ENCODE data around the gene MXRA8.
A peak's percentile ranks its signal among the peaks of the same experiment; 100 is the strongest.
"Not testable (repeated sequence)": the region's sequence is repeated elsewhere in the genome, so short reads cannot be mapped to it uniquely, and the experiment has no call there.

The MXRA8 gene

DNA sequence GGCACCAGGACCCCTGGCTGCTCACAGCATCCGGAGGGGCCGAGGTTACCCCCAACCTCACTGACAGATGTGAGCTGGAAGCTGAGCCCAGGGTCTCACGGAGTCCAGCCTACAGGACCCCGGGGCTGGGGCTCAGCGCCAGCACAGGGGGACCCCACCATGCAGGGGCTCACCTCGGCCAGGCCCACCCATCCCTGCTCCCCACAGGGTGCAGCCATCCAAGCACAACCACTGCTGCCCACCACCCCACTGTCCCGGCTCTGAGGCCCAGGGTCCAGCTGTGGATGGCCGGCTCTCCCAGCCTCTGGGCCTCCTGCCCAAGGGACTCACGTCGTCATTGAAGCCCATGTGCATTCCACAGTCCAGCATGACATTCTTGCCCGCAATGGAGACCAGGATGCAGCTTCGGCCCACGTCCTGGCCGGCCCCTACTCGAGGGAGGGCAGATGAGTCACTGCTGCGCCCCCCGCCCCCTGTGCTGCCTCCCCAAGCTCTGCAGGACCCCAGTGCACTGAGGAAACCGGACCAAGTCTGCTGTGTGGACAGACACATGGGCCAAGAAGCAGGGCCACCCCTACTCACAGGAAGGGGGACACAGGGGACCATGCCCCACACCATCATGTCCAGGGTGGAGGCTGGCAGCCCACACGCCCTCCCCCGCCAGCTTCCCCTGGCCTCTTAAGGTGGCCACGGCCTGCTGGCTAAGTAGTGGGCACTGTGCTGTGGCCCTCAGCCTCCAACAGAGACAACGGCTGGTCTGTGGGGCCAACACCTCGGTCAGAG lies 37.5 kb downstream of the MXRA8 start:
- no peak for DNase-seq (ENCODE audit: low spot score)

DNA sequence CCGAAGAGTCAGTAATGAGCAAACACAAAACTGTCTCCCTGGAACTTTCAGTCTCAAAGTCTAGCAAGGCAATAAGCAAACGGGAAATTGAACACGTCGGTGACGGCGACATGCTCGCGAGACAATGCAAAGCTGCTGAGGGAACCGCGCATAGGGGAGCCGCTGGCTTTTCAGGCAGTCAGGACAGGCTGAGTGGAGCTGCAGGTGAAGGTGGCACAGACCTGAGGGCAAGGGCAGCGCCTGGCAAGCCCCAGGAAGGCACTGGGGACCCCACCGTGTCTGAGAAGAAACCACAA lies 38.8 kb downstream of the MXRA8 start:
- DNase-seq (ENCODE audit: low spot score) = no peak

DNA sequence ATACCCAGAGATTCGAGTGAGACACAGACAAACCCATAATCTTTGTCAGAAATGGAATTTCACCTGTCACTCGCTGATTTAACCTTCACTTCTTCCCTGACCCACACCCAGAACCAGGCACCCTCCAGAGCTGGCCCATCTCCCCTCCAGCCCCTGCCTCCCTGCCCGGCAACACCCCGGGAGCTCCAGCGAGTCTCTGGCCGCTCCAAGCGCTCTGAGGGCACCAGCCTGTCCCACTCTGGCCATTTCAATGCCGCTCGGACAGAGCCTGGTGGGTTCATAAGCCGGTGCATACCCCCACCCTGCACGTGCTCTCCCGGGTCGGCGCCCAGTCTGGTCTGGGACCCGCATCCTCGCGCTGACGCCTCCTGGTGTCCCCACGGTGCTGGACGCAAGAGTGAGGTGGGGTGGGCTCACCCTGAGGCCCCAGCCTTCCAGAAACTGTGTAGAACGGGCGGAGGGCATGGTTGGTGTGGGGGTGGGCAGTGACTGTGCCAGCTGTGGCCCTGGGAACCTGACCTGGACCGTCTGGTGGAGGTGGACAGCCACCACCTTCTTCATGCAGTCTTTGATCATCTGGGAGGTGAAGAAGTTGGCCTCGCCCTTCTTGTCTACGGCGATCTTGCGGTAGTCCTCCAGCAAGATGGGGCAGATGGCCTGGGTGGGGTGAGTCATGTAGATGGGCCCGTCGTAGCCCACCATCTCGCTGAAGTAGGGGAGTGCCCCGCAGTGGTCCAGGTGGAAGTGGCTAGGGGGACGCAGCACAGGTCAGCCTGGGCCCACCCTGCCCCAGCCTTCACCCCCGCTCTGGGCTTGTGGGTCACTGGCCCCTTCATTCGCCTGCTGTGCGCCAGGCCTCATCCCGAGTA lies 39.3 kb downstream of the MXRA8 start:
- DNase-seq (ENCODE audit: low spot score) = no peak

DNA sequence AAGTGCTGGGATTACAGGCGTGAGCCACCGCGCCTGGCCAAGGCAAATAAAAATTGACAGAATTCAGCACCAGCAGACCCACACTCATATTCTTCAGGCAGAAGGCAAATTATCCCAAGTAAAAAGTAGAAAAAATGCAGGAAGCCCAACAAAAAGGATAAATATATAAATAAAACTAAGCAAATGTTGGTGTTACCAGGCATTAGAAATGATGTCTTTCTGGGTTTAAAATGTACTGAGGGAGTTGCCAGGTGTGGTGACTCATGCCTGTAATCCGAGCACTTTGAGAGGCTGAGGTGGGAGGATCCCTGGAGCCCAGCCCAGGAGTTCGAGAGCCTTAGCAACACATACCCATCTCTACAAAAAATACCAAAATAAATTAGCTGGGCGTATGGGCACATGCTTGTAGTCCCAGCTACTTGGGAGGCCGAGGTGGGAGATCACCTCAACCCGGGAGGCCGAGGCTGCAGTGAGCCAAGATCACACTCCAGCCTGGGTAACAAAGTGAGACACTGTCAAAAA lies 40.2 kb downstream of the MXRA8 start:
- no peak for DNase-seq (ENCODE audit: low spot score)

DNA sequence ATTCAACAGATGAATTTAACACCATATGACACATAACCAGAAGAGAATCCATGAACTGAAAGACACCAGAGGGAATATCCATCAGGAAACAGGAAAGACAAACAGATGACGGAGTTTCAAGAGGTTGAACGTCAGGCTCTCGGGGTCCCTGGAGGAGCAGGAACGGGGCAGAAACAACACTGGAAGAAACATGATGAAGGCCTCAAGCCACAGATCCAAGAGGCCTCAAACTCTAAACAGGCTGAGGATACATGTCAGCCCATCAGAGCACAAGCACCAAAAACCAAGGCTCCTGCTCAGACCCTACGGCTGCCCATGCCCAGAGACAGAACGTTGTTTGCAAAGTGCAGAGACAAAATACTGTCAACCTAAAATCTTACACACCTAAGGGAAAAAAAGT lies 40.9 kb downstream of the MXRA8 start:
- no peak for DNase-seq (ENCODE audit: low spot score)

DNA sequence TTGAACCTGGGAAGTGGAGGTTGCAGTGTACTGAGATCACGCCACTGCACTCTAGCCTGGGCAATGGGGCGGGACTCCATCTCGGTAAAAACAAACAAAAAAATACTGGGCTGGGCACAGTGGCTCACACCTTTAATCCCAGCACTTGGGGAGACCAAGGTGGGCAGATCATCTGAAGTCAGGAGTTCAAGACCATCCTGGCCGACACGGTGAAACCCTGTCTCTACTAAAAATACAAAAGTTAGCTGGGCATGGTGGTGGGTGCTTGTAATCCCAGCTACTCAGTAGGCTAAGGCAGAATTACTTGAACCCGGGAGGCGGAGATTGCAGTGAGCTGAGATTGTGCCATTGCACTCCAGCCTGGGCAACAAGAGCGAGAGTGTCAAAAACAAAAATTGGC lies 42.2 kb downstream of the MXRA8 start:
- DNase-seq (ENCODE audit: low spot score) = not testable (repeated sequence)

DNA sequence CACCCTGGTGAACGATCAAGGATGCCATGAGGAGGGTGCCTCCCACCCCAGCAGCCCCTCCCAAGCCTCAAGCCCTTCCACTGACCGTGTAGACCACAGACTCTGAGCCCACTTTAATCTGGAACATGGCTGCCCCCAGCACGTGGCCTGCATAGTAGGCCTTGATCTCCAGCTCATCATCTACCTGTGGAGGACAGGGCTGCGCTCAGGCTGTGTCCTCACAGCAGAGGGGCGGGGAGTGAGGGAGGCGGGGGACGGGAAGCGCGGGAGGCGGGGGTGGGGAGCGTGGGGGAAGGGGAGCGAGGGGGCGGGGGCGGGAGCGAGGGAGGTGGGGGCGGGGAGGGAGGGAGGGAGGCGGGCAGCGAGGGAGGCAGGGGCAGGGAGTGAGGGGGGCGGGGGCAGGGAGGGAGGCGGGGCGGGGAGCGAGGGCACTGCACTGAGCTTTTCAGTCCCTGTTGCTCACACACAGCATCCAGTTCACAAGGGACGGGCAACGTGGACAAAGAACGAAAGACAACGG lies 42.9 kb downstream of the MXRA8 start:
- DNase-seq (ENCODE audit: low spot score) = no peak

DNA sequence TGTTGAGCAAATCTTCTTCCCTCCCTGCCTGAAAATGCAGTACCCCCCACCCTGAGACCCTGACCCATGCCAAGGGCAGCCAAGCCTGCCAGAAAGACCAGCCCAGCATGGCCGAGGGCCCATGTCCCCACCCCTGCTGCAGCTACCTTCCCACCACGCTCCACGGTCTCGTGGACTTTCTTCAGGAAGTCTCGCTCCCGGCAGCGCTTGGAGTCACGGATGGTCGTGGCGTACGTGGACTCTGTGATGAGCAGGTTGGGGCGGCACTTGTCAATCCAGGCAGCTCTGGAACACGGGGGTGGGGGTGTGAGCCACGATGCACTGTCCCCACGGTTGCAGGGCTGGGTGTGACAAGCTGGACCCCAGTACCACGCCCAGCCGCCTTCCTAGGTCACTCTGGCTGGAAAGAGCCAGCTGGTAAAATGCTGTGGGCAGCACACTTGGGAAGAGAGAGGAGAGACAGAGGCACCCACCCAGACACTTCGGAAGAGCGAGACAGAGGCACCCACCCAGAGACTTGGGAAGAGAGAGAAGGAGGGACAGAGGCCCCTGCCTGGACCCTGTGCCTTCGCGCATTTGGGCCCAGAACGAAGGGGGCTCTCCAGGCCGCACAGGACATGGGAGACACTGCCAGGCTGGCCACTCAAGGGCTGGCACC lies 43.5 kb downstream of the MXRA8 start:
- no peak for DNase-seq (ENCODE audit: low spot score)

DNA sequence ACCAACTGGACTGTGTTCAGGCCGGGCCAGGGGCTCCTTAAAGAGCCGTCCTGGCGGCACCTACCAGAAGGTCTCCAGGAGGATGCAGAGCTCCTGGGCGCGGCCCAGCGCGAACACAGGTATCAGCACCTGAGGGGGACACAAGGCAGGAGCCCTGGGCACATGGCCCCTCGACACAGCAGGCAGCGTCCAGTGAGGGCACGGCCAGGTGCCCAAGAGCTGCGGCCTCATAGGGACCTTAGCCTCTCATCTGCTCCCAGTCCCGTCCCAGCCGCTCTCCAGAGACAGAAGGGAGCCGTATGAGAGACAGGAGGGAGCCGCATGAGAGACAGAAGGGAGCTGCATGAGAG lies 44.1 kb downstream of the MXRA8 start:
- no peak for DNase-seq (ENCODE audit: low spot score)

DNA sequence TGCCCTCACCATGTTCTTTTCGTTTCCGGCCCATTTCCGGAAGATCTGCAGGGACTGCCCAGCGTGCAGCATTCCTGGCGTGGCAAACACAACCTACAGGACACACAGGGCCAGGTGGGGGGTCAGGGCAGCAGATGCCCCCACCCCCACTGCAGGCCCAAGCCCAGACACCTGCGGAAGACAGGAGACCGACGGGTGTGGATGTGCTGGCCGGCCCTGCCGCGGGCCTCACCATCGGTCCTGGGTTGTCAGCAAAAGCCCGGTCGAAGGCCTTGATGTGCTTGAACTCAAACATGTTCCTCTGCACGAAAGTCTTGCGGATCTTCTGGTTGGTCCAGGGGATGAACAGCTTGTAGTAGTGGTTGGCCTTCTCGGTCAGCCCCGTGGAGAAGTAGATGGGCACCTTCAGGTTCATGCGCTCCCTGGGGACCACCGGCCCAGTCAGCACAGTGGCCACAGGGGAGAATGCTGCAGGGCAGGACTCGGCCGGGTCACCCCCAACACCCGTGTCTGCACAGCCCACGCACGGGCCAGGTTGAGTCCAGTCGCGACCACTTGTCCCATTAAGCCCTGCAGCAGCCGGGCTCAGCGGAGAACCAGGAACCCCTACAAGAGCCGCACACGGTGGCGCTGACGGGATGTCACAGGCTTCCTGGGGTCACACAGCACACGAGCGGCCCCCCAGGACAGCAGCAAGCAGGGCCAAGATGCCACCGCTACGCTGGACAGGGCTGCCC lies 44.7 kb downstream of the MXRA8 start:
- DNase-seq (ENCODE audit: low spot score) = no peak

DNA sequence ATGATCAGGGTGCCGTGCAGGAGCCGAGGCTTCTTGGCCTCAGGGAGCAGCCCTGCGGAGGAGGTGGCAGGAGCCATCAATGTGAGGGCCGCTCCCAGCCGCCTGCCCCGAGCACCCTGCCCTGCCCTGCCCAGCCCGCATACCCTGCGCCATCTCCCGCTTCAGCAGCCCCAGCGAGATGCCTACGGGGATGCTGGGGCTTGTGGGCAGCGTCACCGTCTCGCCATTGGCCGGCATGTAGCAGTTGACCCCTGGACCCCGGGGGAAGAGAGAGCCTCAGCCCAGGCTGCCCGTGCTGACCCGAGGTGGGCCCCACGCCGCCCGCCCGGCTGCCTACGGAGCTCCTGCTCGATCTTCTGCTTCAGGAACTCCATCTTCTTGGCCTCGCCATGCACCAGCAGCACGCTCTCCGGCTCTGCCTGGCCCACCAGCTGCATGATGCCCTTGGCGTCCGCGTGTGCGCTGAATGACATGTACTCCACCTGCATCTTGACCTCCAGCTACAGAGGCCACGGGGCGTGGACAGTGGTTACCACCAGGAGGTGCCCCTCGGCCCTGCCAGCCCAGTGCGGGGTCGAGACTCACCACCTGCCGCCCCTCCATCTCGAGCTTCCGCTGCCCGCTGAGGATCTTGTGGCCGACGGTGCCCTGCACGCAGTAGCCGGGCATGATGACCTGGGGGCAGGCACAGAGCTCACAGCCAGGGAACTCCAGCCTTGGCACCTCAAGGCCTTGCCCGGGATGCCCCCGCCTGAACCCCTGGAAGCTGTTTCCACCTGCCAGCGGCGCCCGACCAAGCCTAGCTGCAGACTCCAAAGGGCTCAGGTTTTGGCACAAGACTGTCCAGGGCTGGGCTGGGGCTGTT lies 45.7 kb downstream of the MXRA8 start:
- no peak for DNase-seq (ENCODE audit: low spot score)

DNA sequence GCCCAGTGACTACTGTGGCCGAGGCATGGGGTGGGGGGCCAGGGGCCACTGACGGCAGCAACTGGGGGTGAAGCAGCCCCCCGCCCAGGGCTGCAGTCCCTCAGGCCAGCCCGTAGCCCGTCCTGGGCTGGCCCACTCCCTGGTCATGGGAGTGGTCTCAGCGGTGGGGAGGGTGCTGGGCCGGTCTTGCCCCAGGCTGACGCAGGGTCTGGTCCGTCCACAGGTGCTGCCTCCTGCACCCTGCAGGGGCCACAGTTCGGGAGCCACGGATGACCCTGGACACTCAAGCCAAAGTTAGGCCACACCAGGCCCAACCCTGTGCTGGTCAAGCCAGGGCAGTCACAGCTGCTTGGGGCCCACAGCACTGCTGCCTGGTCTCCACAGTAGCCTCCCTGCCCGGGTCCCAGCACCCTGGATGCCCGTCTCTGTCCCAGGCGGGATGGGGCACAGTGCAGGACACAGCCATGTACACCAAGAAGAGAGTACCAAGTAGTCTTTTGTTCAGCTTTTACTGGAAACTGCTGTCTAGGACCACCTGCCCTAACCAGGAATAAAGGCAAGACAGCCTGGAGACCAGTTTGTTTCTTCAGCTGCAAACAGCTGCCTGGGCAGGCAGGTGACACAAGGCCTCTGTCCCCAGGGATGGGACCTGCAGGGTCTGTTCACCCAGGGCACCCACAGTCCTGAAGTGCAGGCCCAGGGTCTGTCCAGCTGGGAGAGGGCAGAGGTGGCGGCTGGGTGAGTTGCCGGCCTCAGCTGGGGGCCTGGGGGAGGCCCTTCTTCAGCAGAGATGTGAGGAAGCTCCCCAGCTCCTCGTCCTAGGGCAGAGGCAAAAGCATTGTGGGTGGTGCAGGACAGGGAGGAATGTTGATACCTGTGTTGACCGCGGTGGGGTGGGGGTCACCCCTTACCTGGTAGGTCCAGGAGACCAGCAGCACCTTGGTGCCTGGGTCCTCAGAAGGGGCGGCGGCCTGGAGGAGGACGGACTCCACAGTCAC lies 46.9 kb downstream of the MXRA8 start:
- no peak for DNase-seq (ENCODE audit: low spot score)

DNA sequence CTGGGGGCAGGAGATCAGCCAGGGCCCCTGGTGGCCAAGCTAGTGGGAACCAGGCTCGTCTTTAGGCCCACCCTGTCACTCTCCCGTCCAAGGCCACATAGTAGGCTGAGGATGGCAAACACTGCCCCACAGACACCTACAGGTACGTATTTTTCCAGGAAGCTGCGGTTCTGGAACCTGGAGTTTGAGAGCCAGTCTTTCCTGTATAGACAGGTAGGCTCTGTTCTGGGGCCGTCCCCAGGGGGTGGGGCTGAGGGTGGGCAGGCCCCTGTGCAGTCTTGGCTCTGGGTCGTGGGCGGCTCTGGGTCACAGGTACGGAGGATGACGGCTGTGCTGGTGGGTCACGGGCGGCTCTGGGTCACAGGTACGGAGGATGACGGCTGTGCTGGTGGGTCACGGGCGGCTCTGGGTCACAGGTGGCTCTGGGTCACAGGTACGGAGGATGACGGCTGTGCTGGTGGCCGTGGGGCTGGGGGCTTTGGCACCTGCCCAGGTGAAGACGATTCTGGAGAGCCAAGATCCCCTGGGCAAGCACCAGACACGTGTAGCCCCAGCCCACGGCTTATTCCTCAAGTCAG lies 47.8 kb downstream of the MXRA8 start:
- no peak for DNase-seq (ENCODE audit: low spot score)

DNA sequence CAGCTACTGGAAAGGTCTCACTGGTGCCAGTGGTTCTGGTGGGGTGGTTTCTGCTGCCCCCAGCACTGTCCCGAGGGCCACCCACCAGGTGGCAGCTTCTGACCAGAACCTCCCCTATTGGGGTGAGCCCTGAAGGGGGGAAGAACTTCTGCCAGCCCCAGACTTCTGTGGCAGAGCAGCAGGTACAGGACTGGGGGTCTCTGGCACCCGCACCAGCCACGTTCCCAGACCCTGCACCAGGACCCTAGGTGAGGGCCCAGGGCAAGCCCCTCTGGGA lies 48.3 kb downstream of the MXRA8 start:
- no peak for DNase-seq (ENCODE audit: low spot score)

DNA sequence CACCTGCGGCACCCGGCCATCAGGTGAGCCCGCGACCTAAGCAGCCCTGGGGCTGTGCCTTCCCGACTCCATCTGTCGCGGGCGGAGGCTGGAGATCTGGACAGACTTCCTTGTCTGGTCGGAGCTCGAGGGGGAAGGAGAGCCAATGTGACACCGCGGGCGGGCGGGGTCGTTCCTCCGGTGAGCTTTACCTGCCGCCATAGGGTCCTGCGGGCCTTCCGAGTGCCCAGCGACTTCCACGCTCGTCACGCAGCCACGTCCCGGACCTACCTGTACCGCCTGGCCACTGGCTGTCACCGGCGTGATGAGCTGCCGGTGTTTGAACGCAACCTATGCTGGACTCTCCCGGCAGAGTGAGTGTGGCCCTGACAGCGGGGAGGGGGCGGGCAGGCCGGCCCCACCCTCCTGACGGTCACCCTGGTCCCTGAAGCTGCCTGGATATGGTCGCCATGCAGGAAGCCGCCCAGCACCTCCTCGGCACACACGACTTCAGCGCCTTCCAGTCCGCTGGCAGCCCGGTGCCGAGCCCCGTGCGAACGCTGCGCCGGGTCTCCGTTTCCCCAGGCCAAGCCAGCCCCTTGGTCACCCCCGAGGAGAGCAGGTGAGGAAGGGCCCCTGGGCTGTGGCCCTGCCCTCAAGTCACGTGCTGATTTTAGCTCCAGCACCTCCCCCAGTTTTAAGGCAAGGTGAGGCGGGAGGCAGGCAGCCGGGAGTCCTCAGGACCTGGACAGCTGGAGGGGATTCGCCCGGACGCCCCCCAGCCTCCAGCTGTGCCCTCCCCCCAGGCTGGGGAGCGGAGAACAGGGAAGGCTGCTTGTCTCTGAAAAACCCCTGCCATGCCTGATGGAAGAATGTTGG lies 48.9 kb downstream of the MXRA8 start:
- DNase-seq (ENCODE audit: low spot score) = no peak

DNA sequence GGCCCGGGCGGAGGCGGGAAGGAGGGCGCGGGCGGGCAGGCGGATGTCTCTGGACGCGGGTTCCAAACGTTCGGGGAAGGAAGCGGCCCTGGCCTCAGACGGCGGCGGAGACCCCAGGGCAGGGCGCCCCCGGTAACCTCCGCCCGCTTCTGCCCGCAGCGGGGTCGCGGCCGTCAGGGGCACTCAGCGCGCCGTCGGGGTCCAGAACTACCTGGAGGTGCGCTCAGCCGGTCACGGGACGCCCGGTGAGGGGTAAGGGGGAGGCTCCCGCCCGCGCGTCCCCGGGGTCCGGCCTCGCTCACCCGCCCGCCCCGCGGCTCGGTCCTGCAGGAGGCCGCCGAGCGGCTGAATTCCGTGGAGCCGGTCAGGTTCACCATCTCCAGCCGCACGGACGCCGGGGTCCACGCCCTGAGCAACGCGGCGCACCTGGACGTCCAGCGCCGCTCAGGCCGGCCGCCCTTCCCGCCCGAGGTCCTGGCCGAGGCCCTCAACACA lies 49.6 kb downstream of the MXRA8 start:
- no peak for DNase-seq (ENCODE audit: low spot score)

DNA sequence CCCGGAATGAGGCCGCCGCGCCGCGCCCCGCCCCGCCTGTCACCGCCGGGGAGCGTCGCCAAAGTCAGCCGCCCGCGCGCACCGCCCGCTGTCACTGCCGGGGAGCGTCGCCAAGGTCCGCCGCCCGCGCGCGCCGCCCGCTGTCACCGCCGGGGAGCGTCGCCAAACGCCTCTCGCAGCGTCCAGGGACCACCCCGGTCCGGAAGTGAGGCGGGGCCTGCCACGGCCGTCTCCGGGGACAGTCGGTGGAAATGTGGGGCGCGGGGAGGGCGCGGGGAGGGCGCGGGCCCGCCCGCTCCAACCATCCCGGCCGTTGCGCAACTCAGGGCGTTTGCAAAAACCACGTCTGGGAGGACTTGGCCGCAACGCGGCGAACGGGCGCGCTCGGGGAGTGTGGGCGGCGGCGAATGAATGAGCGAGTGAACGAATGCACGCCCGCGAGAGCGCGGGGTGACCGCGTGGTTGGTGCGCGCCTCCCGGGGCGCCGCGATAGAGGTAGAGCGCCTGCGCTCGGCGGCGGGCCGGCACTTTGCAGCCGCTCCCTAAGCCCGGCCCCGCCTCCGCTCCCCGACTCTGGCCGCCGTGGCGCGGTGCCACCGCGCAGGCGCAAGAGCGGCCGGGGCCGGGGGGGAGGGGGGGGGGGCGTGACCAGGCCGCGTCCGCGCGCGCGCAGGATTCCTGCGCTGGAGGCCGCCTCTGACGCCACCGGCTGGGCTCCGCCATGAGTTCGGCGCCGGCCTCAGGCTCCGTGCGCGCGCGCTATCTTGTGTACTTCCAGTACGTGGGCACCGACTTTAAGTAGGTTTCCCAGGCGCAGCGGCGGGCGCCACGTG lies 50.2 kb downstream of the MXRA8 start, which contains the start of the genes ACAP3 and PUSL1:
Gene ACAP3, minus strand, starts transcription at position 8 of the 833 bp plus-strand sequence. CDS start 115 bp downstream, outside the sequence.
Gene PUSL1, plus strand, starts transcription at position 675 of the 833 bp plus-strand sequence. Its CDS starts 47 bp downstream, at position 722.
- peak; percentile 98 for DNase-seq (ENCODE audit: low spot score)

Data from HuH-7.5 (cell line).